Trophoblast cell (in vitro differentiated cells and primary cell): ENCODE measurements around the gene CROCC2.

Experiments used
- DNase-seq, 2 donors: peaks; one replicate each; pipeline ENCODE4 v3.0.0-alpha.2; 2016
- H2AFZ ChIP-seq: 2 replicates; pipeline ENCODE4 v1.6.1; 2013; ENCODE audit warnings: low read length, moderate library complexity, mild to moderate bottlenecking; ENCODE audit not compliant: insufficient read depth, poor library complexity
- H2AK5ac ChIP-seq: 2 replicates; pipeline ENCODE4 v1.6.1; 2013; ENCODE audit warnings: mild to moderate bottlenecking, low read length
- H2BK120ac ChIP-seq: 2 replicates; pipeline ENCODE4 v1.6.1; 2013; ENCODE audit warnings: low read length, mild to moderate bottlenecking, moderate library complexity; ENCODE audit not compliant: insufficient read depth, poor library complexity
- H2BK12ac ChIP-seq: 2 replicates; pipeline ENCODE4 v1.6.1; 2013; ENCODE audit warnings: mild to moderate bottlenecking, low read length, moderate library complexity
- H2BK5ac ChIP-seq: 2 replicates; pipeline ENCODE4 v1.6.1; 2013; ENCODE audit warnings: low read length, low read depth, moderate library complexity, mild to moderate bottlenecking; ENCODE audit not compliant: poor library complexity
- H3K14ac ChIP-seq: 2 replicates; pipeline ENCODE4 v1.6.1; 2013; ENCODE audit warnings: mild to moderate bottlenecking, low read length
- H3K18ac ChIP-seq: 2 replicates; pipeline ENCODE4 v1.6.1; 2013; ENCODE audit warnings: mild to moderate bottlenecking, low read length
- H3K23ac ChIP-seq: 2 replicates; pipeline ENCODE4 v1.6.1; 2013; ENCODE audit warnings: low read length
- H3K27ac ChIP-seq: 2 replicates; pipeline ENCODE4 v1.5.1; 2013; ENCODE audit warnings: low read depth, mild to moderate bottlenecking, inconsistent platforms, low read length, moderate library complexity
- H3K27me3 ChIP-seq: 2 replicates; pipeline ENCODE4 v1.6.1; 2013; ENCODE audit warnings: inconsistent platforms, mild to moderate bottlenecking, low read length, moderate library complexity; ENCODE audit not compliant: insufficient read depth
- H3K36me3 ChIP-seq, 2 experiments: 1 replicate in 1 of 2; 2 replicates in 1 of 2; pipeline ENCODE4 v1.6.1; 2013; ENCODE audit warnings: low read length in 2 of 2, mild to moderate bottlenecking in 2 of 2, moderate library complexity in 1 of 2; ENCODE audit not compliant: insufficient read depth in 2 of 2, control insufficient read depth in 1 of 2
- H3K4ac ChIP-seq: 2 replicates; pipeline ENCODE4 v1.6.1; 2013; ENCODE audit warnings: low read depth, mild to moderate bottlenecking, low read length, moderate library complexity
- H3K4me1 ChIP-seq, 2 experiments: 1 replicate in 1 of 2; 2 replicates in 1 of 2; pipeline ENCODE4 v1.6.1; 2013; ENCODE audit warnings: low read length in 2 of 2, mild to moderate bottlenecking in 2 of 2, moderate library complexity in 1 of 2; ENCODE audit not compliant: insufficient read depth in 2 of 2, control insufficient read depth in 1 of 2
- H3K4me2 ChIP-seq: 2 replicates; pipeline ENCODE4 v1.6.1; 2013; ENCODE audit warnings: inconsistent platforms, mild to moderate bottlenecking, low read length, moderate library complexity
- H3K4me3 ChIP-seq: 2 replicates; pipeline ENCODE4 v1.5.1; 2013; ENCODE audit warnings: mild to moderate bottlenecking, low read depth, low read length, inconsistent platforms
- H3K79me1 ChIP-seq: one replicate; pipeline ENCODE4 v1.6.1; 2013; ENCODE audit warnings: low read length
- H3K79me2 ChIP-seq: 2 replicates; pipeline ENCODE4 v1.6.1; 2013; ENCODE audit warnings: low read length, mild to moderate bottlenecking; ENCODE audit not compliant: control insufficient read depth, insufficient read depth, poor library complexity
- H3K9ac ChIP-seq: 2 replicates; pipeline ENCODE4 v1.6.1; 2013; ENCODE audit warnings: mild to moderate bottlenecking, low read length
- H3K9me3 ChIP-seq: 2 replicates; pipeline ENCODE4 v1.6.1; 2013; ENCODE audit warnings: low read depth, mild to moderate bottlenecking, control low read depth, inconsistent platforms, low read length; ENCODE audit not compliant: insufficient read depth
- H4K12ac ChIP-seq: 2 replicates; pipeline ENCODE4 v1.6.1; 2013; ENCODE audit warnings: low read depth, mild to moderate bottlenecking, low read length, moderate library complexity
- H4K8ac ChIP-seq: 2 replicates; pipeline ENCODE4 v1.6.1; 2013; ENCODE audit warnings: low read depth, mild to moderate bottlenecking, low read length, moderate library complexity
- H4K91ac ChIP-seq: one replicate; pipeline ENCODE4 v1.6.1; 2013; ENCODE audit warnings: low read depth, mild to moderate bottlenecking, low read length, moderate library complexity
- WGBS: extraction: QIAGEN DNeasy Blood & Tissue Kit; methylation state at CpG from one replicate; pipeline ENCODE4 v1.1.7; 2013; ENCODE audit warnings: missing lambda C conversion rate; ENCODE audit not compliant: insufficient read length, insufficient coverage; ENCODE audit errors: extremely low coverage; 5-methylcytosine and 5-hydroxymethylcytosine counted together

CROCC2 gene

DNA sequence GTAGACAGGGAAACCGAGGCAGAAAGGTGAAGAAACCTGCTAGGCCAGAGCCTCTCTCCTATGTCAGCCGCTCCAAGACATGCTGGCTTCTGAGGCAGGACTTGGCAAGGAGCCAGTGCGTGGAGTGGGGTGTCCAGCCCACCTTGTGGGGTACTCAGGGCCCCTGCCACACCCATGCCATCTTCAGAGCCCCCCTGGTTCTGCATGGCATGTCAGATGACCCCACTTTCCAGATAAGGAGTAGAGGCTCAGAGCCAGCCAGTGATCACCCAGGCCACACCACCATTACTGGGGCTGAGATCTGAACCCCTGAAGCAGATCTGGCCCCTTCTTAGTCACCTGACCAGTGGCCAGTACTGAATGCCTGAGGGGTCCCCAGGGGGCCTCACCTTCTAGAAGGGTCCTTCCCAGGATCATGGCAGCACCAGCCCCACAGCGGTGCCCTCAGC lies 14.7 kb downstream of the CROCC2 start:
- Histone ChIP-seq H4K12ac (no peak overlapping the region), H2BK5ac (no peak overlapping the region), H3K4me1 (no peaks in the 10 kb centered on the region), H3K18ac (no peak overlapping the region), H3K9me3 (no peaks in the 10 kb centered on the region), H3K79me1 (no peaks in the 10 kb centered on the region), H3K36me3 (no peaks in the 10 kb centered on the region), H3K79me2 (no peaks in the 10 kb centered on the region), H2AK5ac (no peak overlapping the region), H2BK120ac (no peak overlapping the region), H3K27me3 (peaks cover 12% of the 10 kb centered on the region), H3K4me2 (no peak overlapping the region), H4K91ac (no peak overlapping the region), H3K23ac (no peak overlapping the region), H3K4ac (no peak overlapping the region), H3K4me3 (no peak overlapping the region), H4K8ac (no peak overlapping the region), H2AFZ (no peak overlapping the region), H3K9ac (no peak overlapping the region), H3K27ac (no peak overlapping the region), H3K14ac (no peak overlapping the region), H2BK12ac (no peak overlapping the region)
- no peak for DNase-seq
- no CpG with 5 or more reads among the region's 4 CpGs for WGBS

DNA sequence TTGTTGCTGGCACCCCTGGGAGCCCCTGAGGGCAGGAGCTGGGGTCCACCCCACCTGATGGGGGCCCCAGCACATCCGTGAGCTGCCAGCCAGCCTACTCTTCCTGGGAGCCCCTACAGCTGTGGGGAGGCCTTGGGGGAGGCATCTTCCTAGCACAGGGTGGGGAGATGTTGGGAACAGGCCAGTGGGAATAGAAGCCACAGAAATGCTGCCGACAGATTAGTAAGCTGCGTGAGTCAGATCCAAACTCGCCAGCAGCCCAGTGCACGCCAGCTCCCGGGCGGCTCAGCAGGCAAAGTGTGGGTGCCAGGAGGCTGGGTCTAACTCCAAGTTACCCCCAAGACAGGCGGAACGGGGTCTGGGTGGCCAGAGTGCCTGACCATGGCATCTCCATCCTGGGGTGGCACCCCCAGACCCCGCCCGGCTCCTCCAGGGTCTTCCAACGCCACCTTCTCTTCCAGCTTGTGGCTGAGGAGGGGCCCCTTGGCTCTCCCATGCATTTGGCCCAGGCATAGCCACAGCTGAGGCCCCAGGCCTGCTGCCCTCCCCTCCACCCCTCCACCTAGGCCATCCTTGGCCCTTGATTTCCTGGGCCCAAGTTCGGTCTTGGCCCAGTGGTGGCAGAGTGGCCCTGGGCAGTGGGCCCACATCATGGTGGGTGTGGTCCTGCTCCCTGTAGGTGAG lies 15.3 kb downstream of the CROCC2 start:
- Histone ChIP-seq H3K9me3 (no peaks in the 10 kb centered on the region), H2BK5ac (no peak overlapping the region), H3K27ac (no peak overlapping the region), H2AFZ (no peak overlapping the region), H3K18ac (no peak overlapping the region), H2BK12ac (no peak overlapping the region), H3K14ac (no peak overlapping the region), H4K12ac (no peak overlapping the region), H3K4me1 (no peaks in the 10 kb centered on the region), H3K4me3 (no peak overlapping the region), H3K36me3 (no peaks in the 10 kb centered on the region), H3K79me1 (no peaks in the 10 kb centered on the region), H3K9ac (no peak overlapping the region), H3K4ac (no peak overlapping the region), H3K23ac (no peak overlapping the region), H3K27me3 (peaks cover 9% of the 10 kb centered on the region), H3K4me2 (no peak overlapping the region), H3K79me2 (no peaks in the 10 kb centered on the region), H2BK120ac (no peak overlapping the region), H2AK5ac (no peak overlapping the region), H4K8ac (no peak overlapping the region), H4K91ac (no peak overlapping the region)
- DNase-seq: no peak
- WGBS: no CpG with 5 or more reads among the region's 13 CpGs

DNA sequence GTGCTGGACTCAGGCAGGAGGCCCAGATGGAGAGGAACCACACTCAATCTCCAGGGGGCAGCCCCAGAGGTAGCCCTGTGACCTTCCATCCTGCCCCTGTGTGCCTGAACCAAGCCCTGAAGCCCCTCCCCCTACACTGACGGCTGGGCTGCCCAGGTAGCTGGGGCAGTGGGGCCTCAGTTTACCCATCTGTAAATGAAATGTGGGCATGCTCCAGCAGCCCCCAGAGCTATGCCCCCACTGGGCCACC lies 15.8 kb downstream of the CROCC2 start:
- Histone ChIP-seq H3K4me3 (no peak overlapping the region), H3K79me1 (no peaks in the 10 kb centered on the region), H3K18ac (no peak overlapping the region), H3K79me2 (no peaks in the 10 kb centered on the region), H4K91ac (no peak overlapping the region), H3K27me3 (peaks cover 4% of the 10 kb centered on the region), H3K36me3 (no peaks in the 10 kb centered on the region), H3K4ac (no peak overlapping the region), H3K9ac (no peak overlapping the region), H3K23ac (no peak overlapping the region), H2AFZ (no peak overlapping the region), H3K14ac (no peak overlapping the region), H3K27ac (no peak overlapping the region), H3K4me1 (no peaks in the 10 kb centered on the region), H2BK120ac (no peak overlapping the region), H3K9me3 (no peaks in the 10 kb centered on the region), H4K12ac (no peak overlapping the region), H2BK5ac (no peak overlapping the region), H2BK12ac (no peak overlapping the region), H3K4me2 (no peak overlapping the region), H4K8ac (no peak overlapping the region), H2AK5ac (no peak overlapping the region)
- DNase-seq: no peak
- WGBS: no CpG with 5 or more reads among the region's 1 CpG

DNA sequence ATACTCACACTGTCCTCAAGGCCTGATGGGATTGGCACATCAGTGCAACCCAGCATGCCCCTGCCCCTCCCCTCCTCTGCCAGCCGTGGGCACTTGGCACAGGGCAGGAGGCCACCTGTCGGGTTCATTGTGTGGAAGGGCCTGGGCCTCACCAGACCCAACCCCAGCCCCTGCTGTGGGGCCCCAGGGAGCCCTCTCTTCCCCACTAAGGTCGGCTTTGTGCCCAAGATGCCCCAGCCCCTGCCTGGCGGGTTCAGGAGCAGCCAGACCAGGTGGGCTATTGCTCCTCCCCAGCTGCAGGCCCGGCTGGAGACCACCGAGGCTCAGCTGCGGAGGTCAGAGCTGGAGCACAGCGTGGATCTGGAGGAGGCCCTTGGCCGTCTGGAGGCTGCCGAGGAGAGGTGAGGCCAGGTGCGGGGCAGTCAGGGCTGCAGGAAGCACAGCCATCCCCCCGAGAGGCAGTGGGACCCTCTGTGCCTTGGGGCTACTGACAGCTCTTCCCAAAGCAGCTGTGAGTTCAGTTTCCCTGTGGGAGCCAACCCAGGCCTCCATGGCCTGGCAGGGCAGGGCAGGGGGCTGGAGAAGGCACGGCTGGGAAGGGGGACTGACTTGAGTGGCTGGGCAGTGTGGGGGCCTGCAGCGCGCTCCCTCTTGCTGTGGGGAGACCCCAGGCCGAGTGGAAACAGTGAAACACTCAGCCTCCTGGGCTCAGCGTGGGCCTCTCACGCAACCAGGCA lies 16.3 kb downstream of the CROCC2 start:
- DNase-seq: no peak
- no peak overlapping the region for H2AK5ac ChIP-seq
- H3K79me2 ChIP-seq: no peaks in the 10 kb centered on the region
- no peak overlapping the region for H4K91ac ChIP-seq
- no peaks in the 10 kb centered on the region for H3K36me3 ChIP-seq
- no peak overlapping the region for H2BK5ac ChIP-seq
- H3K4me2 ChIP-seq: no peak overlapping the region
- H3K79me1 ChIP-seq: no peaks in the 10 kb centered on the region
- no peak overlapping the region for H3K4me3 ChIP-seq
- no peak overlapping the region for H3K27ac ChIP-seq
- no peak overlapping the region for H3K23ac ChIP-seq
- H2BK12ac ChIP-seq: no peak overlapping the region
- H3K4ac ChIP-seq: no peak overlapping the region
- H3K9me3 ChIP-seq: no peaks in the 10 kb centered on the region
- no CpG with 5 or more reads among the region's 18 CpGs for WGBS
- H3K4me1 ChIP-seq: no peaks in the 10 kb centered on the region
- H3K9ac ChIP-seq: no peak overlapping the region
- H3K27me3 ChIP-seq: peaks cover under 1% of the 10 kb centered on the region
- H4K8ac ChIP-seq: no peak overlapping the region
- H3K14ac ChIP-seq: no peak overlapping the region
- no peak overlapping the region for H4K12ac ChIP-seq
- H3K18ac ChIP-seq: no peak overlapping the region
- no peak overlapping the region for H2AFZ ChIP-seq
- H2BK120ac ChIP-seq: no peak overlapping the region
